Measurements from ENCODE around the gene MRO.

Gene MRO

DNA sequence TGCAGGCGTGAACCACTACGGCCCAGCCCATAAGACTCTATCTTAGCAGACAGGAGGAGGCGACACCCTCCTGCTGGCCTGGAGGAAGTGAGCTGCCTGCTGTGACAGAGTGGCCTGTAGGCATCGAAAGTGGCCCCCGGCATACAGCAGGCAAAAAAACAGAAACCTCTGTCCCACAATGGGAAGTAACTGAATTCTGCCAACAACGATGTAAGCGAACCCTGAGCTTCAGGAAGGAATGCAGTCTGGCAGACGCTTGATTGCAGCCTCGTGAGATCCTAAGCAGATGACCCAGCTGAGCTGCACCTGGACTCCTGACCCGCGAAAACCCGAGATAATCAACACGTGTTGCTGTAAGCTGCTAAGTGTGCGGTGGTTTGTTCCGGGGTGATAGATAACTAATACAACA lies 13.6 kb downstream of the MRO start:
- H3K27ac ChIP-seq, result no peak overlapping the region
- TF ChIP-seq ZFX (IDR thresholded peaks at IDR 0.05) (no peak), CTCF (conservative IDR thresholded peaks at IDR 0.05) (no peak)

GRCh38 chr18:50805732-50806131 lies 14.1 kb downstream of the MRO start:
- no peak overlapping the region for H3K27ac ChIP-seq
- TF ChIP-seq ZFX (IDR thresholded peaks at IDR 0.05), result no peak
- TF ChIP-seq CTCF (conservative IDR thresholded peaks at IDR 0.05), result no peak

- no peak for TF ChIP-seq ZFX (IDR thresholded peaks at IDR 0.05)
- no peak for TF ChIP-seq CTCF (conservative IDR thresholded peaks at IDR 0.05)
- no peak overlapping the region for H3K27ac ChIP-seq
These were observed 16.2 kb downstream of the MRO start for GRCh38 chr18:50803592-50803991.

- no peak overlapping the region for H3K27ac ChIP-seq
- TF ChIP-seq ZFX (IDR thresholded peaks at IDR 0.05), result no peak
These were observed 17.7 kb downstream of the MRO start for GRCh38 chr18:50802141-50802540.

DNA sequence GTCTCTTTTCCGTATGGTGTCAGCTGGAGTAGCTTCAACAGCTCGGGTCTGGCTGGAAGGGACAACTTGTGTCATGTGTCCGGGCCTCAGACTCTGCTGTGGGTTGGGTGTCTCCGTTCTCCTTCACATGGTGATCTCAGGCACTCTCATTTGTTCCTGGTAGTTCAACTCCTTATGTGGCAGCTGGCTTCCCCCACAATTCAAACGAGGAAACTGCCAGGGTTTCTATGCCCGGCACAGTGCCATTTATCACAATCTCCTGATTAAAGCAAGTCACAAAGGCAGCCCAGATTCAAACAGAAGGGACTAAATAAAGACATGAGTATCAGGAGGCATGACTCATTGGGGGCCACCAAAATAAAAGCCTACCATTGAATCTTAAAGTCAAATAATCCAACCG lies 22.7 kb downstream of the MRO start:
- no peak for TF ChIP-seq ZFX (IDR thresholded peaks at IDR 0.05)
- TF ChIP-seq CTCF (conservative IDR thresholded peaks at IDR 0.05), result no peak

DNA sequence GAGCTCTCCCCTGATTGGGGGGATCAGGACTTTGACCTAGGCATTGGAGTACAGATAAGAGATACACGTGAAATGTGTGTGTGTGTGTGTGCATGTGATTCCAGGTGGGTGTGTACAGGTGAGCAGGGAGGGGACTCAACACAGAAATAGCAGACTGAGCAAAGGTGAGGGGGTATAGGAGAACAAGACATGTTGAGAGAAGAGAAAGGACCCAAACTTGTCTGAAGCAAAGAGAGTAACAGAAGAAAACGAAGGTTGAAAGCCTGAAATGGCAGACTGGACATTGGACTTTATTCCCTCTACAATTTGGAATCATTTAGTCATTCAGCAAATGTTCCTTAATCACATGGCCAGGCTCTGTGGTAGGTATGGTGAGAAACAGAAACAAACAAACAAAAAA lies 23.3 kb downstream of the MRO start:
- no peak overlapping the region for H3K27ac ChIP-seq
- TF ChIP-seq ZFX (IDR thresholded peaks at IDR 0.05) (no peak), CTCF (conservative IDR thresholded peaks at IDR 0.05) (no peak)

More for the DNA sequence above, 22.7 kb downstream of the MRO start:
- H3K27ac ChIP-seq, result no peak overlapping the region

- TF ChIP-seq CTCF (conservative IDR thresholded peaks at IDR 0.05), result no peak
- no peak for TF ChIP-seq ZFX (IDR thresholded peaks at IDR 0.05)
These were observed 25.9 kb downstream of the MRO start for GRCh38 chr18:50793641-50794565.

DNA sequence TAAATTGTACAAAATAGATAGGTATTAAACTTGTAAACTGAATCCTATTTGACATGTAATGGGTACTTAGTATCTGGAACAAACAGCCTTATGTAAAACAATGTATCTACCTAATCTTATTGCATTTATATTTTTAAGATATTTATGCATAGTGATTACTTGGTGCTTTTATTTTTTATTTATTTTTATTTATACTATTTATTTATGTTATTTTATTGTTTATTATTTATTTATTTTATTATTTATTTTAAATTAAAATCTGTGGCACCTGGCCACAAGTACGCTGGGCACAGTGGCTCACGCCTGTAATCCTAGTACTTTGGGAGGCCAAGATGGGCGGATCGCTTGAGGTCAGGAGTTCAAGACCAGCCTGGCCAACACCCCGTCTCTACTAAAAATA lies 26.9 kb downstream of the MRO start:
- H3K27ac ChIP-seq, result no peak overlapping the region
- TF ChIP-seq CTCF (conservative IDR thresholded peaks at IDR 0.05) (no peak), ZFX (IDR thresholded peaks at IDR 0.05) (no peak)

More at GRCh38 chr18:50793641-50794565, 25.9 kb downstream of the MRO start:
- H3K27ac ChIP-seq, result no peak overlapping the region
